OCI-LY3 (cell line): ENCODE data around the gene KLF16.
"Not testable (repeated sequence)": the region's sequence is repeated elsewhere in the genome, so short reads cannot be mapped to it uniquely, and the experiment has no call there.

ENCODE experiments used
- H2AFZ ChIP-seq: fragments of 200-600, 300-600 bp; shearing (Covaris generic); 2 replicates; pipeline ENCODE4 v1.6.0; 2014; ENCODE audit warnings: antibody characterized with exemption, low read depth, low read length
- H3K27ac ChIP-seq: fragments of 200-600, 300-600 bp; sonication (generic); 2 replicates; pipeline ENCODE4 v1.5.1; 2014; ENCODE audit warnings: mild to moderate bottlenecking, low read length, moderate library complexity, mixed read lengths
- H3K27me3 ChIP-seq: fragments of 200-600, 300-600 bp; sonication (generic); 2 replicates; pipeline ENCODE4 v1.6.1; 2014; ENCODE audit warnings: low read depth, low read length, mixed read lengths
- H3K36me3 ChIP-seq: fragments of 200-600, 300-600 bp; sonication (generic); replicated peaks from 2 replicates; pipeline ENCODE3; 2014; ENCODE audit warnings: low read depth, low read length, mixed read lengths
- H3K4me1 ChIP-seq: fragments of 300-600, 200-600 bp; sonication (generic); 2 replicates; pipeline ENCODE4 v1.6.1; 2014; ENCODE audit warnings: low read length, mixed read lengths
- H3K4me2 ChIP-seq: fragments of 200-600, 300-600 bp; sonication (generic); 2 replicates; pipeline ENCODE4 v1.6.1; 2014; ENCODE audit warnings: low read length, mixed read lengths
- H3K4me3 ChIP-seq: fragments of 300-600, 200-600 bp; sonication (generic); 2 replicates; pipeline ENCODE4 v1.5.1; 2014; ENCODE audit warnings: antibody characterized with exemption, mild to moderate bottlenecking, low read length, moderate library complexity
- H3K79me2 ChIP-seq: fragments of 300-600, 200-600 bp; shearing (Covaris generic); 2 replicates; pipeline ENCODE4 v1.6.1; 2014; ENCODE audit warnings: mild to moderate bottlenecking, low read length, mixed read lengths
- H3K9ac ChIP-seq: fragments of 300-600, 200-600 bp; shearing (Covaris generic); 2 replicates; pipeline ENCODE4 v1.6.0; 2014; ENCODE audit warnings: mild to moderate bottlenecking, low read length, moderate library complexity
- H3K9me3 ChIP-seq: fragments of 200-600, 300-600 bp; shearing (Covaris generic); 2 replicates; pipeline ENCODE4 v1.6.1; 2014; ENCODE audit warnings: low read length, mixed read lengths; ENCODE audit not compliant: insufficient read depth
- H4K20me1 ChIP-seq: fragments of 200-600, 300-600 bp; sonication (generic); 2 replicates; pipeline ENCODE4 v1.6.1; 2016; ENCODE audit warnings: low read length, mixed read lengths; ENCODE audit not compliant: insufficient read depth
- CTCF ChIP-seq: fragments of 200-600, 300-600 bp; sonication (generic); IDR thresholded peaks from 2 replicates; pipeline ENCODE4 v1.5.1; 2014; ENCODE audit warnings: antibody characterized with exemption, low read length, low read depth
- EZH2phosphoT487 ChIP-seq: fragments of 200-600 bp; shearing (Covaris generic); IDR thresholded peaks from 2 replicates; pipeline ENCODE4 v1.6.1; 2018; ENCODE audit warnings: antibody characterized with exemption, mixed run types, low read depth

KLF16 gene

GRCh38 chr19:1876496-1877279, 13.3 kb upstream of the KLF16 start:
- TF ChIP-seq CTCF, result peak; percentile 1
- H3K79me2 ChIP-seq, result peaks cover 55% of the 10 kb centered on the region
- peaks cover 19% of the 10 kb centered on the region for H3K36me3 ChIP-seq
- H3K9ac ChIP-seq, result peak overlapping the region; percentile 47
- peak overlapping the region; percentile 18; the same call in 1 of the 2 replicates for H3K27ac ChIP-seq
- H4K20me1 ChIP-seq, result peaks cover 24% of the 10 kb centered on the region
- H3K9me3 ChIP-seq, H3K27me3 ChIP-seq, H2AFZ ChIP-seq: not testable (repeated sequence)
- H3K4me1 ChIP-seq, result peaks cover 13% of the 10 kb centered on the region
- peak overlapping the region; percentile 77 for H3K4me2 ChIP-seq
- H3K4me3 ChIP-seq, result peak overlapping the region; percentile 90

- peaks cover 24% of the 10 kb centered on the region for H4K20me1 ChIP-seq
- H2AFZ ChIP-seq, result no peak overlapping the region
These were observed 12.5 kb upstream of the KLF16 start for GRCh38 chr19:1875646-1876495.

GRCh38 chr19:1875265-1875645, 11.9 kb upstream of the KLF16 start:
- Histone ChIP-seq H4K20me1 (peaks cover 24% of the 10 kb centered on the region), H3K4me2 (peak overlapping the region; percentile 77), H3K36me3 (peaks cover 30% of the 10 kb centered on the region), H3K79me2 (peaks cover 55% of the 10 kb centered on the region), H3K4me3 (peak overlapping the region; percentile 90), H3K27ac (peak overlapping the region; percentile 65), H3K9ac (peak overlapping the region; percentile 94), H3K4me1 (peaks cover 13% of the 10 kb centered on the region)
- not testable (repeated sequence) for H2AFZ ChIP-seq, H3K27me3 ChIP-seq, H3K9me3 ChIP-seq

More at GRCh38 chr19:1875646-1876495, 12.5 kb upstream of the KLF16 start:
- H3K9me3 ChIP-seq, result no peaks in the 10 kb centered on the region
- peaks cover 27% of the 10 kb centered on the region for H3K36me3 ChIP-seq
- H3K4me2 ChIP-seq, result peak overlapping the region; percentile 77
- H3K4me3 ChIP-seq, result peak overlapping the region; percentile 90
- peaks cover 59% of the 10 kb centered on the region for H3K79me2 ChIP-seq
- 0 out of 2 replicates have a peak, but pooled peaks have one; percentile 14 for TF ChIP-seq CTCF
- TF ChIP-seq EZH2phosphoT487, result no peak
- peak overlapping the region; percentile 94 for H3K9ac ChIP-seq
- H3K27me3 ChIP-seq, result no peaks in the 10 kb centered on the region
- H3K4me1 ChIP-seq, result peaks cover 13% of the 10 kb centered on the region
- peak overlapping the region; percentile 65 for H3K27ac ChIP-seq

GRCh38 chr19:1874554-1875185, 11.3 kb upstream of the KLF16 start:
- H3K4me2 ChIP-seq, result peak overlapping the region; percentile 77
- H3K36me3 ChIP-seq, result peaks cover 32% of the 10 kb centered on the region
- H4K20me1 ChIP-seq, result peaks cover 24% of the 10 kb centered on the region
- H3K79me2 ChIP-seq, result peaks cover 55% of the 10 kb centered on the region
- H3K27ac ChIP-seq, result peak overlapping the region; percentile 65
- H3K27me3 ChIP-seq, result no peaks in the 10 kb centered on the region
- peaks cover 13% of the 10 kb centered on the region for H3K4me1 ChIP-seq
- H3K4me3 ChIP-seq, result peak overlapping the region; percentile 90
- no peaks in the 10 kb centered on the region for H3K9me3 ChIP-seq
- peak overlapping the region; percentile 94 for H3K9ac ChIP-seq
- H2AFZ ChIP-seq, result no peak overlapping the region
- no peak for TF ChIP-seq CTCF
- no peak for TF ChIP-seq EZH2phosphoT487
